ENCODE results near the gene CTPS2. TPM values are rescaled to one million over a fixed set of nuclear protein-coding genes. Genes with fewer than 3 reads are reported as not detected.

CTPS2 gene
- total RNA-seq, 1 experiment from 2014 or later = 20.7 TPM

DNA sequence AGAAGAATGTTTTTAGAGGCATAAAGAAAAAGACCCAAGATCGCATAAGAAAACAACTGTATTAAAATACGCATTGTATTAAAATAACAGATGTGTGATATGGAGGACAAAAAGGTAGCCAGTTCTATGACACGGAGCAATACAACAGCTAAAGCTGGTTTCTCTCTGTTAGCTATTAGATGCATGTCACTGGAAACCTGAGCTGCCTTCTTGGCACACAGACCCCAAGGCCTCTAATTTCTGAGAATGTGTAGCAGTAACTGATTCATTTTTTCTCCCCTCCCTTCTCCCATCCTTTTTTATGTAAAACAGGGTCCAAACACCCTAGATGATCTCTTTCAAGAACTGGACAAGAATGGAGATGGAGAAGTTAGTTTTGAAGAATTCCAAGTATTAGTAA lies 58.4 kb downstream of the CTPS2 start:
- POLR2A ChIA-PET = no interaction called here
- Mint-ChIP-seq H3K27me3 (ENCODE audit: insufficient read depth, unreplicated experiment) (no peaks in the 10 kb centered on the region), H3K4me1 (ENCODE audit: low read depth, unreplicated experiment) (peaks cover under 1% of the 10 kb centered on the region), H3K27ac (ENCODE audit: unreplicated experiment) (no peak overlapping the region), H3K36me3 (ENCODE audit: insufficient read depth, unreplicated experiment) (peaks cover 10% of the 10 kb centered on the region), H3K9me3 (ENCODE audit: unreplicated experiment) (no peaks in the 10 kb centered on the region), H3K4me3 (ENCODE audit: unreplicated experiment) (no peak overlapping the region)
- Histone ChIP-seq H3K9me3 (no peaks in the 10 kb centered on the region), H3K4me1 (no peaks in the 10 kb centered on the region), H3K36me3 (ENCODE audit: control insufficient read depth, insufficient read depth, low read length) (no peaks in the 10 kb centered on the region), H3K4me3 (ENCODE audit: low read depth, low read length) (no peak overlapping the region), H3K27me3 (replicated peaks; ENCODE audit: control insufficient read depth, insufficient read depth, low read length) (no peaks in the 10 kb centered on the region)
- intact Hi-C loops (cut with micrococcal nuclease; ENCODE audit: unreplicated experiment) = no loop called here
- TF ChIP-seq CTCF (IDR thresholded peaks at IDR 0.05; ENCODE audit: insufficient read depth in 1 of 2, low read depth in 1 of 2, low read length in 1 of 2, severe bottlenecking in 1 of 2, unreplicated experiment in 1 of 2) = no peak
- DNase-seq = no peak
- no TSS peak for BruUV-seq (replicated peaks)
- CTCF ChIA-PET = no interaction called here

DNA sequence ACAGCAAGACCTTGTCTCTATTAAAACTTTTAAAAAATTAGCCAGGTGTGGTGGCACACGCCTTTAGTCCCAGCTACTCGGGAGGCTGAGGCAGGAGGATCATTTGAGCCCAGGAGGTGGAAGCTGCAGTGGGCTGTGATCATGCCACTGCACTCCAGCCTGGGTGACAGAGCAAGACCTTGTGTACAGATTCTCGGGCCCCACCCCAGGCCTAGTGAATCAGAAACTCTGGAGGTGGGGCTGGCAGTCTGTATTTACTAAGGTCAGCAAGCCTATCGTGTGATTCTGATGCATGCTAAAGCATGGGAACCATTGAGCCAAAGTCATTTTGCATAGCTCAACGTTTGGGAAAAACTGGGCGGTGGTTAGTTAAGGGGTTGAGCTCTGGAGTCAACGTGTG lies 59.0 kb downstream of the CTPS2 start:
- no peak overlapping the region for H3K27ac Mint-ChIP-seq (ENCODE audit: unreplicated experiment)
- no peaks in the 10 kb centered on the region for H3K27me3 ChIP-seq (replicated peaks; ENCODE audit: control insufficient read depth, insufficient read depth, low read length)
- BruUV-seq (replicated peaks) = no TSS peak
- intact Hi-C loops (cut with micrococcal nuclease; ENCODE audit: unreplicated experiment) = no loop called here
- H3K4me3 ChIP-seq (ENCODE audit: low read depth, low read length) = no peak overlapping the region
- H3K9me3 Mint-ChIP-seq (ENCODE audit: unreplicated experiment) = no peaks in the 10 kb centered on the region
- ChIA-PET POLR2A (no interaction called here), CTCF (no interaction called here)
- peaks cover 9% of the 10 kb centered on the region for H3K36me3 Mint-ChIP-seq (ENCODE audit: insufficient read depth, unreplicated experiment)
- no peak for DNase-seq
- no peaks in the 10 kb centered on the region for H3K27me3 Mint-ChIP-seq (ENCODE audit: insufficient read depth, unreplicated experiment)
- no peak overlapping the region for H3K4me3 Mint-ChIP-seq (ENCODE audit: unreplicated experiment)
- H3K4me1 ChIP-seq = no peaks in the 10 kb centered on the region
- H3K9me3 ChIP-seq = no peaks in the 10 kb centered on the region
- TF ChIP-seq CTCF (IDR thresholded peaks at IDR 0.05; ENCODE audit: insufficient read depth in 1 of 2, low read depth in 1 of 2, low read length in 1 of 2, severe bottlenecking in 1 of 2, unreplicated experiment in 1 of 2) = no peak
- no peaks in the 10 kb centered on the region for H3K36me3 ChIP-seq (ENCODE audit: control insufficient read depth, insufficient read depth, low read length)
- H3K4me1 Mint-ChIP-seq (ENCODE audit: low read depth, unreplicated experiment) = no peaks in the 10 kb centered on the region

GRCh38 chrX:16651391-16652024 lies 61.0 kb downstream of the CTPS2 start:
- no peak for TF ChIP-seq CTCF (IDR thresholded peaks at IDR 0.05; ENCODE audit: insufficient read depth in 1 of 2, low read depth in 1 of 2, low read length in 1 of 2, severe bottlenecking in 1 of 2, unreplicated experiment in 1 of 2)
- Mint-ChIP-seq H3K36me3 (ENCODE audit: insufficient read depth, unreplicated experiment) (peaks cover 11% of the 10 kb centered on the region), H3K4me1 (ENCODE audit: low read depth, unreplicated experiment) (no peaks in the 10 kb centered on the region), H3K9me3 (ENCODE audit: unreplicated experiment) (no peaks in the 10 kb centered on the region), H3K4me3 (ENCODE audit: unreplicated experiment) (no peak overlapping the region), H3K27me3 (ENCODE audit: insufficient read depth, unreplicated experiment) (no peaks in the 10 kb centered on the region), H3K27ac (ENCODE audit: unreplicated experiment) (no peak overlapping the region)
- ChIA-PET POLR2A (no interaction called here), CTCF (no interaction called here)
- DNase-seq = no peak
- no peaks in the 10 kb centered on the region; the same call in 1 of the 2 replicates for H3K4me1 ChIP-seq
- no peaks in the 10 kb centered on the region for H3K36me3 ChIP-seq (ENCODE audit: control insufficient read depth, insufficient read depth, low read length)
- intact Hi-C loops (cut with micrococcal nuclease; ENCODE audit: unreplicated experiment) = no loop called here
- no peak overlapping the region for H3K4me3 ChIP-seq (ENCODE audit: low read depth, low read length)
- H3K27me3 ChIP-seq (replicated peaks; ENCODE audit: control insufficient read depth, insufficient read depth, low read length) = no peaks in the 10 kb centered on the region
- no peaks in the 10 kb centered on the region for H3K9me3 ChIP-seq
- BruUV-seq (replicated peaks) = no TSS peak
